ENCODE data around the gene GOT2.
"Not testable (repeated sequence)": the region's sequence is repeated elsewhere in the genome, so short reads cannot be mapped to it uniquely, and the experiment has no call there.

GOT2 gene

DNA sequence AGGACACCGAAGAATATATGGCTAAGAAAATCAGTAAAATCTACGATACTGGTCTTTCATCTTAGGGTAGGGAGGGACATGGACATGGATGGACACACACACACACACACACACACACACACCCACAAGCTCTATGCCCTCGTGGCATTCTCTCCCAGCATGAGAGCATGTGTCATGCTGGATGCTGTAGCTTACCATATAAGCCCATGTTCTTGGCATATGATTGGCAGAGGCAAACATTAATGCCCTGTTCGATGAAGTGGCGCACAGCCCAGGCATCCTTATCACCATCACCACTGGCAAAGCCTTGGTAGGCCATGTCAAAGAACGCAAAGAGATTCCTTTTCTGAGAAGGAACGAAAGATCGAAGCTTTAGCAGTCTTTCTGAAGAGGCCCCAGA is 17.6 kb downstream of the GOT2 start:
- no peak overlapping the region for H3K4me3 ChIP-seq (ENCODE audit: low read depth, low read length)
- TF ChIP-seq CTCF (IDR thresholded peaks at IDR 0.05; ENCODE audit: low read depth, low read length), result no peak

- H3K4me3 ChIP-seq (ENCODE audit: low read depth, low read length), result no peak overlapping the region
- TF ChIP-seq CTCF (IDR thresholded peaks at IDR 0.05; ENCODE audit: low read depth, low read length), result no peak
These were observed 20.4 kb downstream of the GOT2 start for GRCh38 chr16:58713742-58714141.

DNA sequence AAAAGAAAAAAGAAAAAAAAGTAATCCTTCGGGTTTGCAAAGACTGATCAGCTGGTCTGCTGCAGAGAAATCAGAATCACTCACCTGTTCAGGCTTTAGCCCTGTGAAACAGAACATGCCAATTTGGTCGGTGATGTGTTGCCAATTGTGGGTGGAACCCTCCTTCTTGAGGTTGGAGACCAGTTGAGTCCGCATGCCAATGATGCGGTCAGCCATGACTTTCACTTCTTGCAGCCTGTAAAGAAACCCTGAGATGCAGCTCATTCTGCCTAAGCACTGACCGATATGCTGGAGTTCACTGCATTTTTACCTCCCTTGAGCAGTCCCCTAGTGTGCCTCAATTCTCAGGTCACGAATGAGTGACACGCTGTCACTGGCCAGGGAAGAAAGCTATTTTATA is 24.8 kb downstream of the GOT2 start:
- no peak for TF ChIP-seq CTCF (IDR thresholded peaks at IDR 0.05; ENCODE audit: low read depth, low read length)
- H3K4me3 ChIP-seq (ENCODE audit: low read depth, low read length), result no peak overlapping the region

DNA sequence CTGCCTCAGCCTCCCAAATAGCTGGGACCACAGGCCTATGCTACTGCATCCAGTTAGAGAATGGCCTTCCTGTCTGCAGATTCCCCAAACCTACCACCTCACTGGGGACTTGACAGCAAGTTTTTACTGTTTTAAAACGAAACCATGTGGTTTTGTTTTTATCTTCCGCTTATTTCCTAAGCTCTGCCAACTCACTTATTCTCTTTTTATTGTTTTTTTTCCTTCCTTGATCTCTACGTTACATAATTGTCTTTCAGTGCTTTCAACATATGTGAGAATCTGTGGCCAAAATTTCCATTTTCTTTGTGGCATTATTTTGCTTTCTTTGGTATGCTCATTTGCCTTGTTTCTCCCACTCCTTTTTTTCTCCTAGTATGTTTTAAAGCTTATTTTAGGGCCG is 35.0 kb downstream of the GOT2 start:
- H3K4me3 ChIP-seq (ENCODE audit: low read depth, low read length), result no peak overlapping the region
- no peak for TF ChIP-seq CTCF (IDR thresholded peaks at IDR 0.05; ENCODE audit: low read depth, low read length)

DNA sequence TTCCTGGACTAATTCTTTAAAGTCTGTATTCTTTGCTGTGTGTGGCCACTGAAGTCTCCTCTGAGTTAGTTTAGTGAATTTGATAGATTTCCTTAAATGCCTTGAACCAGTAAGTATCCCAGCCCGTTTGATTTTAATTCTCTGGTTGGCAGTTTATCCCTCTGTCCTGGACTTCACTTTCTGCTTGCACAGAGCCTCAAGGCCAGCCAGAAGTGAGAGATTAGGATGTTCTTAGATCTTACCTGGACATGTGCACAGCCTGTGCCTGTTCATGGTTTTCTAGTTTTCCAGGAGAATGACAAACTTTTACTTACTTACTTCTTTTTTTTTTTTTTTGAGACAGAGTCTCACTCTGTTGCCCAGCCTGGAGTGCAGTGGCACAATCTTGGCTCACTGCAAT is 38.7 kb downstream of the GOT2 start:
- no peak overlapping the region for H3K4me3 ChIP-seq (ENCODE audit: low read depth, low read length)
- no peak for TF ChIP-seq CTCF (IDR thresholded peaks at IDR 0.05; ENCODE audit: low read depth, low read length)

- H3K4me3 ChIP-seq (ENCODE audit: low read depth, low read length), result no peak overlapping the region
- no peak for TF ChIP-seq CTCF (IDR thresholded peaks at IDR 0.05; ENCODE audit: low read depth, low read length)
These were observed 41.7 kb downstream of the GOT2 start for GRCh38 chr16:58692450-58692849.

DNA sequence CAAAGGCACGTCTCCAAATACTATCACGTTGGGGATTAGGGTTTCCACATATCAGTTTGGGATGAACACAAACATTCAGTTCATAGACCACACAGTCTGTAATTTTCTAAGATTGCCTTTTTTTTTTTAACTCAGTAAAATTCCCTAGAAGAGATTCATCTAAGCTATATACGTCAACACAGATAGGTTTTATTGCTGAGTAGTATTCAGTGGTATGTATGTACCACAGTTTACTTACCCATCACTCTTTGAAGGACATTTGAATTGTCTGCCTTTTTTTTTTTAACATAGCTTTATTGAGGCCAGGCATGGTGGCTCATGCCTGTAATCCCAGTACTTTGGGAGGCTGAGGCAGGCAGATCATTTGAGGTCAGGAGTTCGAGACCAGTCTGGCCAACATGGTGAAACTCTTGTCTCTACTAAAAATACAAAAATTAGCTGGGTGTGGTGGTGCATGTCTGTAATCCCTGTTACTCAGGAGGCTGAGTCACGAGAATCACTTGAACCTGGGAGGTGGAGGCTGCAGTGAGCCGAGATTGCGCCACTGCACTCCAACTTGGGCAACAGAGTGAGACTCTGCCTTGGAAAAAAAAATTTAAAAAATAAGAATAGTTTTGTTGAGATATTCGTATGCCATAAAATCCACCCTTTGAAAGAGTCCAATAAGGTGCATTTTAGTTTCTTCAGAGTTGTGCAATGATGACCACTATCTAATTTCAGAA is 47.0 kb downstream of the GOT2 start:
- not testable (repeated sequence) for H3K4me3 ChIP-seq (ENCODE audit: low read depth, low read length)

DNA sequence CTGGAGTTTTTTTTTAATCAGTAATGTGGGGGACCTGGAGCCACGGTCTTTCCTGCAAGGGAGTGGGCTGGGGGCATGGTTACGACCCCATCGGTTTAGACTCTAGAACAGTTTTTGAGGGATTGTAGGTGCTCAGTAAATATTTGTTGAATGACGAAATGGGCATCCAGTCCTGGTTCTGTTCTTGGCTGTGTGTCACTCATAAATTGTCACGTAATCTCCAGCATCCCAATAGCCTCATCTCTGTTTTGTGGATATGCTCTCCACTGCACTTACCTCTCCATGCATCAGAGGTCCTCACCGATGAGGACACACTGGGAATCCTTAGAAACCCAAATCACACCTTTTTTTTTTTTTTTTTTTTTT is 49.0 kb downstream of the GOT2 start:
- no peak overlapping the region; the same call in 1 of the 2 replicates for H3K4me3 ChIP-seq (ENCODE audit: low read depth, low read length)
- TF ChIP-seq CTCF (IDR thresholded peaks at IDR 0.05; ENCODE audit: low read depth, low read length), result no peak
